Panc1 (cell line): ENCODE results near the gene MAPK7. TPM values are rescaled to one million over a fixed set of nuclear protein-coding genes. Genes with fewer than 3 reads are reported as not detected.

Experiments used
- ATAC-seq: fragments of 200-7000 bp; cut with Tn5 transposase; 2 replicates; pipeline ENCODE4 v1.9.1; 2020; ENCODE audit warnings: mild to moderate bottlenecking, moderate library complexity
- BruUV-seq: library from RNA; stranded (reverse); fragments of 400-500 nt; replicated peaks from 2 replicates; lab custom pipeline; 2021; lab: Mats Ljungman, UMichigan
- CTCF ChIA-PET: fragments of 300-600 bp; sonication (Branson Sonifier 250); formaldehyde crosslinking; loops from one replicate; lab custom pipeline; 2022; ENCODE audit warnings: antibody characterized with exemption; lab: Charles Lee
- POLR2A ChIA-PET: fragments of 300-600 bp; sonication (Branson Sonifier 250); formaldehyde crosslinking; loops from one replicate; lab custom pipeline; 2022; ENCODE audit warnings: antibody characterized with exemption; lab: Charles Lee
- DNase-seq: peaks from one replicate; pipeline ENCODE4 v3.0.0-alpha.2; 2010; ENCODE audit warnings: low read depth, low spot score
- H3K27ac ChIP-seq: 2 replicates; pipeline ENCODE4 v1.5.1; 2011; ENCODE audit warnings: mild to moderate bottlenecking, low read length, inconsistent platforms
- H3K27me3 ChIP-seq: fragments of 200-500 bp; sonication (Bioruptor generic); 2 replicates; pipeline ENCODE4 v1.6.0; 2014; ENCODE audit warnings: low read length, inconsistent platforms; ENCODE audit not compliant: control insufficient read depth, insufficient read depth
- H3K36me3 ChIP-seq: fragments of 200-500 bp; sonication (Bioruptor generic); 2 replicates; pipeline ENCODE4 v1.5.1; 2014; ENCODE audit warnings: inconsistent platforms, mild to moderate bottlenecking, low read length, moderate library complexity; ENCODE audit not compliant: control insufficient read depth, insufficient read depth
- H3K4me1 ChIP-seq: 2 replicates; pipeline ENCODE4 v1.5.1; 2011; ENCODE audit warnings: inconsistent platforms, mild to moderate bottlenecking, low read length, moderate library complexity; ENCODE audit not compliant: control insufficient read depth, insufficient read depth
- H3K4me3 ChIP-seq, 2 experiments: 2 replicates each; pipeline ENCODE4 v1.5.1; 2011 to 2012; ENCODE audit warnings: low read depth in 2 of 2, low read length in 2 of 2, mild to moderate bottlenecking in 2 of 2, inconsistent platforms in 1 of 2, moderate library complexity in 1 of 2
- H3K9me3 ChIP-seq: fragments of 200-500 bp; sonication (Bioruptor generic); 2 replicates; pipeline ENCODE4 v1.5.1; 2014; ENCODE audit warnings: low read depth, mild to moderate bottlenecking, inconsistent platforms, low read length, moderate library complexity; ENCODE audit not compliant: control insufficient read depth, insufficient read depth
- CTCF ChIP-seq: fragments of 450-650 bp; IDR thresholded peaks from 2 replicates; pipeline ENCODE4 v1.5.1; 2017; ENCODE audit warnings: mild to moderate bottlenecking
- POLR2AphosphoS5 ChIP-seq: IDR thresholded peaks from 2 replicates; pipeline ENCODE4 v1.6.1; 2012; ENCODE audit warnings: mild to moderate bottlenecking, low read depth, low read length, moderate library complexity
- REST ChIP-seq, 2 experiments: IDR thresholded peaks; 2 replicates each; pipeline ENCODE4 v1.6.1; 2011 to 2012; ENCODE audit warnings: low read depth in 2 of 2, control low read depth in 1 of 2, low read length in 1 of 2, mild to moderate bottlenecking in 1 of 2, moderate library complexity in 1 of 2; ENCODE audit not compliant: insufficient read depth in 1 of 2
- SIN3A ChIP-seq: IDR thresholded peaks from 2 replicates; pipeline ENCODE4 v1.6.1; 2012; ENCODE audit warnings: low read depth, mild to moderate bottlenecking, low read length, moderate library complexity, borderline replicate concordance; ENCODE audit not compliant: insufficient read depth
- TCF7L2 ChIP-seq: IDR thresholded peaks from 2 replicates; pipeline ENCODE4 v1.6.1; 2011; ENCODE audit warnings: mild to moderate bottlenecking, low read depth, low read length, inconsistent platforms
- in situ Hi-C: cut with HindIII; loops from 2 replicates; pipeline ENCODE4 v1.10.0; 2016; ENCODE audit warnings: low sequenced_read_pairs, low pct_unique_long_range_greater_than_20kb
- intact Hi-C: fragments of 100-400 bp; cut with micrococcal nuclease; formaldehyde crosslinking; loops from one replicate; pipeline ENCODE4 v1.10.0; 2022; ENCODE audit not compliant: unreplicated experiment
- total RNA-seq: library from RNA; stranded (reverse); gene quantifications from one replicate; pipeline ENCODE4 v1.2.1, GENCODE V29; 2021; ENCODE audit not compliant: unreplicated experiment

Gene MAPK7
- total RNA-seq, 1 experiment from 2014 or later, result 28.9 TPM

GRCh38 chr17:19392303-19392702, 14.0 kb downstream of the MAPK7 start:
- no peak for TF ChIP-seq TCF7L2
- no peak for TF ChIP-seq REST (IDR thresholded peaks at IDR 0.05; ENCODE audit: insufficient read depth in 1 of 2, low read depth in 2 of 2, low read length in 1 of 2)
- no peak for TF ChIP-seq CTCF
- TF ChIP-seq POLR2AphosphoS5, result no peak
- no peak for TF ChIP-seq SIN3A
- H3K27me3 ChIP-seq, result no peaks in the 10 kb centered on the region
- no peaks in the 10 kb centered on the region for H3K9me3 ChIP-seq
- H3K27ac ChIP-seq, result no peak overlapping the region
- DNase-seq, result no peak
- no peaks in the 10 kb centered on the region for H3K36me3 ChIP-seq
- no peak overlapping the region for H3K4me3 ChIP-seq
- ChIA-PET CTCF (no interaction called here), POLR2A (no interaction called here)
- H3K4me1 ChIP-seq, result peaks cover 7% of the 10 kb centered on the region
- in situ Hi-C loops (no loop called here), intact Hi-C loops (no loop called here)
- no peak for ATAC-seq
- BruUV-seq, result no TSS peak

DNA sequence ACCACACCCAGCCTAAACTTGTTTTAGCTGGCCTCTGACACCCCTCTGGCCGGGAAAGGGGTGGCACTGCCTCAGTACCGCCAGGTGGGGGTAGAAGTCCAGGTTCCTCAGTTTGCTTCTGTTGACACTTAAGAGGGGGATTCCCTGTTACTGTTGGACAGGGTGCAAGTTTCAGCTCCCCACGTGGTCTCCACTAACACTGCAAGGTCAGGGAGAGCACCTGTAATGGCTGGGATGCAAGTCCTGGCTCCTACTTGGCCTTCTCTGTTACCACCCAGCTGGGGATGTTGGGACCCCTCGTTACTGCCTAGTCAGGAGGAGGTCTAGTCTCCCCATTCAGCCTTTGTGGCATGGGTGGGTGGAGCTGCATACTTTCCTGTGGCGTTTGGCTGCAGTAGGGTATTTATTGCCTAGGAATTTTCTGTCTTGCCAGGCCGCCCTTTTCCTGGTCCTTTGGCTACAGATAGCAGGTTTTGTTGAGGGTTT, 19.3 kb downstream of the MAPK7 start:
- no peak overlapping the region for H3K27ac ChIP-seq
- in situ Hi-C loops (no loop called here), intact Hi-C loops (no loop called here)
- ChIA-PET POLR2A (no interaction called here), CTCF (no interaction called here)
- no peak for DNase-seq
- H3K9me3 ChIP-seq, result no peaks in the 10 kb centered on the region
- H3K4me1 ChIP-seq, result no peaks in the 10 kb centered on the region
- no peak overlapping the region for H3K4me3 ChIP-seq
- BruUV-seq, result no TSS peak
- ATAC-seq, result no peak
- H3K36me3 ChIP-seq, result no peaks in the 10 kb centered on the region
- TF ChIP-seq POLR2AphosphoS5 (no peak), TCF7L2 (no peak), CTCF (no peak), REST (IDR thresholded peaks at IDR 0.05; ENCODE audit: insufficient read depth in 1 of 2, low read depth in 2 of 2, low read length in 1 of 2) (no peak), SIN3A (no peak)
- no peaks in the 10 kb centered on the region for H3K27me3 ChIP-seq
